Suprapubic skin (tissue), 4 donors: ENCODE data around the gene MXI1. TPM values are rescaled to one million over a fixed set of nuclear protein-coding genes. Genes with fewer than 3 reads are reported as not detected.

Experiments
- DNase-seq, 2 donors: peaks; one replicate each; pipeline ENCODE4 v3.0.0-alpha.2; 2019; ENCODE audit warnings: low spot score in 2 of 2
- H3K27ac ChIP-seq: fragments of 200-600 bp; sonication (generic); one replicate; pipeline ENCODE4 v1.5.1; 2019
- H3K27me3 ChIP-seq: fragments of 200-600 bp; sonication (generic); one replicate; pipeline ENCODE4 v1.5.1; 2019
- H3K36me3 ChIP-seq: fragments of 200-600 bp; sonication (generic); one replicate; pipeline ENCODE4 v1.5.1; 2019
- H3K4me1 ChIP-seq: fragments of 200-600 bp; sonication (generic); one replicate; pipeline ENCODE4 v1.5.1; 2019
- H3K4me3 ChIP-seq: fragments of 200-600 bp; sonication (generic); one replicate; pipeline ENCODE4 v1.5.1; 2019; ENCODE audit warnings: mild to moderate bottlenecking
- H3K9me3 ChIP-seq: fragments of 200-600 bp; sonication (generic); one replicate; pipeline ENCODE4 v1.5.1; 2019
- EP300 ChIP-seq: sonication (generic); formaldehyde crosslinking; IDR thresholded peaks from one replicate; pipeline ENCODE4 v1.6.1; 2017; ENCODE audit warnings: antibody characterized with exemption
- POLR2A ChIP-seq, 2 donors: fragments of 450-650 bp; IDR thresholded peaks; one replicate each; pipeline ENCODE4 v1.6.1; 2017; ENCODE audit warnings: antibody characterized with exemption in 2 of 2, mild to moderate bottlenecking in 2 of 2, moderate library complexity in 2 of 2
- POLR2AphosphoS5 ChIP-seq, 3 donors: sonication (generic); formaldehyde crosslinking; IDR thresholded peaks; one replicate each; pipeline ENCODE4 v1.6.1; 2017; ENCODE audit warnings: antibody characterized with exemption in 3 of 3
- WGBS: methylation state at CpG from one replicate; pipeline ENCODE4 v1.1.5; 2018; 5-methylcytosine and 5-hydroxymethylcytosine counted together
- total RNA-seq, 4 donors: library from RNA; depleted of rRNA; stranded (reverse); fragments of >200 nt; gene quantifications; one replicate each; pipeline ENCODE4 v1.1.0, GENCODE V29; 2016
- TF ChIP-seq, protein P1 (sequence below), 2 donors: fragments of 200-600 bp in 1 of 2; fragments of 450-650 bp in 1 of 2; sonication (generic) in 1 of 2; IDR thresholded peaks; one replicate each; pipeline ENCODE4 v1.5.1; 2016 to 2019; ENCODE audit warnings: antibody characterized with exemption in 2 of 2, mild to moderate bottlenecking in 1 of 2, moderate library complexity in 1 of 2

MXI1 gene
- total RNA-seq, 4 donors from 2014 or later: 64.3 to 77.9 (median 70.9) TPM

DNA sequence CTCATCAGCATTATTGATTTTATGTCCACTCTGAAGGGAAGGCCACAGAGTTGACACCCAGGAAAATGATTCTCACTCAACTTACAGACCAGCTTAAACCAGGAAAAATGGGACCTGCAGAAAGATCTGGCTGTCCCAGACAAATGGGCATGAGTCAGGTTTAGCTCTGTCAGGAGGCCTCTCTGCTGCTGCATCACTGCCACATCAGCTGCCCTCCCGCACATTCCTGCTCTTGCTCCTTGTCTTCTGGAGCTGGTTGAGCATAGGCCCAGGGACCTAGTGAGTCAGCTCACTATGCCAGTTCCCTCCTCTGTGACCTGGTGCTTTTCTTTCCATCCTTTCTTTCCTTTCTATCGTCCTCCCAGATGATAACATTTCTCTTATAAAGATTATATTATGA lies 116.1 kb downstream of the MXI1 start:
- peaks cover 6% of the 10 kb centered on the region for H3K9me3 ChIP-seq
- TF ChIP-seq POLR2AphosphoS5 (IDR thresholded peaks at IDR 0.05): no peak
- TF ChIP-seq, protein P1, sequence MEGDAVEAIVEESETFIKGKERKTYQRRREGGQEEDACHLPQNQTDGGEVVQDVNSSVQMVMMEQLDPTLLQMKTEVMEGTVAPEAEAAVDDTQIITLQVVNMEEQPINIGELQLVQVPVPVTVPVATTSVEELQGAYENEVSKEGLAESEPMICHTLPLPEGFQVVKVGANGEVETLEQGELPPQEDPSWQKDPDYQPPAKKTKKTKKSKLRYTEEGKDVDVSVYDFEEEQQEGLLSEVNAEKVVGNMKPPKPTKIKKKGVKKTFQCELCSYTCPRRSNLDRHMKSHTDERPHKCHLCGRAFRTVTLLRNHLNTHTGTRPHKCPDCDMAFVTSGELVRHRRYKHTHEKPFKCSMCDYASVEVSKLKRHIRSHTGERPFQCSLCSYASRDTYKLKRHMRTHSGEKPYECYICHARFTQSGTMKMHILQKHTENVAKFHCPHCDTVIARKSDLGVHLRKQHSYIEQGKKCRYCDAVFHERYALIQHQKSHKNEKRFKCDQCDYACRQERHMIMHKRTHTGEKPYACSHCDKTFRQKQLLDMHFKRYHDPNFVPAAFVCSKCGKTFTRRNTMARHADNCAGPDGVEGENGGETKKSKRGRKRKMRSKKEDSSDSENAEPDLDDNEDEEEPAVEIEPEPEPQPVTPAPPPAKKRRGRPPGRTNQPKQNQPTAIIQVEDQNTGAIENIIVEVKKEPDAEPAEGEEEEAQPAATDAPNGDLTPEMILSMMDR (IDR thresholded peaks at IDR 0.05): no peak
- TF ChIP-seq POLR2A (IDR thresholded peaks at IDR 0.05): no peak
- TF ChIP-seq EP300: no peak
- no peaks in the 10 kb centered on the region for H3K4me1 ChIP-seq
- no peak overlapping the region for H3K27ac ChIP-seq
- H3K4me3 ChIP-seq: no peak overlapping the region
- WGBS: 86% methylated on average over 2 of the region's 2 CpGs
- DNase-seq: no peak
- H3K27me3 ChIP-seq: no peaks in the 10 kb centered on the region
- H3K36me3 ChIP-seq: no peaks in the 10 kb centered on the region

DNA sequence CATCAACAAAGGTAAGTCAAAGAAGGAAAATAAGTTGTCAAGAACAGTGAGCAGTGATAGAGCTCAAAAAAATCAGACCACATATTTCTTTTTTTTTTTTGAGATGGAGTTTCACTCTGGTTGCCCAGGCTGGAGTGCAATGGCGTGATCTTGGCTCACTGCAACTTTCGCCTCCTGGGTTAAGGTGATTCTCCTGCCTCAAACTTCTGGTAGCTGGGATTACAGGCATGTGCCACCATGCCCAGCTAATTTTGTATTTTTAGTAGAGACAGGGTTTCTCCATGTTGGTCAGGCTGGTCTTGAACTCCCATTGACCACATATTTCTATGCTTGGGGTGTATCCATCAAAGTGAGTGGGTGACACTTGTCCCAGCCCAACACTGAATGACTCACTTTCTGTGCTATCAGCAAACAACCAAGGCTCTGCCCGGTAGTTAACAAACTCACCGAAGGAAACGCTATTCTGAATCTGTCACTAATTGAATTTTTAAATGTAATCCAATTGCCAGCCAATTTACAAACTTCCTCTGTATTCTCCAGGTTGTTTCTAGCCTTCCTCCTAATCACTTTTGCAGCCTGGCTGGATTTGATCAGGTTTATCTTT lies 116.9 kb downstream of the MXI1 start:
- 48% methylated on average over 5 of the region's 5 CpGs for WGBS
- Histone ChIP-seq H3K4me3 (no peak overlapping the region), H3K27ac (no peak overlapping the region), H3K27me3 (no peaks in the 10 kb centered on the region), H3K9me3 (peaks cover 6% of the 10 kb centered on the region), H3K36me3 (no peaks in the 10 kb centered on the region), H3K4me1 (no peaks in the 10 kb centered on the region)
- no peak for DNase-seq
- TF ChIP-seq, protein P1 (IDR thresholded peaks at IDR 0.05): no peak
- TF ChIP-seq POLR2AphosphoS5 (IDR thresholded peaks at IDR 0.05) (no peak), POLR2A (IDR thresholded peaks at IDR 0.05) (no peak), EP300 (no peak)

DNA sequence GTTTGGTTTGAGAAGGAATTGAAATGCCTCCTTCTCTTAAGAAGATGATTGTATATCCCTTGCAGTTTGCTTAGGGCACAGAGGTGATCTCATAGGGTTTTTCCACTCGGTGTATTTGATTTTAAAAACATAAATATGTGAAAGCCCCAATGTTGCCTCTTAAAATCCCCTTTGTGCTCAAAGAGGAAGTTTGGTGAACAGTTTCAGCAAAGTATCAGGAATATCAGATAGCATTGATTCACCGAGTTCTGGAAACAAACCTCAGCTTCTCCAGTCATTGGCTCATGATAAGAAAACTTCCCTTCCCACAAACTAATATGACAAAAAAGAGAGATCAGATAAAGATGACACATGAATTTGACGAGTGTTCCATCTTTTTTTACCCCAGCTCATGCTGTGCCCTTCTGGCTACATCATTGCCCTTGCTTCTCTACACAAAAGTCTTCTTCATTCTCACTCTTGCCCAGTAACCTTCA lies 117.4 kb downstream of the MXI1 start:
- no peaks in the 10 kb centered on the region for H3K4me1 ChIP-seq
- TF ChIP-seq, protein P1 (IDR thresholded peaks at IDR 0.05): no peak
- TF ChIP-seq EP300 (no peak), POLR2A (IDR thresholded peaks at IDR 0.05) (no peak)
- no peak overlapping the region for H3K4me3 ChIP-seq
- no peak for DNase-seq
- H3K36me3 ChIP-seq: no peaks in the 10 kb centered on the region
- H3K27me3 ChIP-seq: no peaks in the 10 kb centered on the region
- no peak overlapping the region for H3K27ac ChIP-seq
- WGBS: 39% methylated on average over 3 of the region's 3 CpGs
- H3K9me3 ChIP-seq: peaks cover 6% of the 10 kb centered on the region

DNA sequence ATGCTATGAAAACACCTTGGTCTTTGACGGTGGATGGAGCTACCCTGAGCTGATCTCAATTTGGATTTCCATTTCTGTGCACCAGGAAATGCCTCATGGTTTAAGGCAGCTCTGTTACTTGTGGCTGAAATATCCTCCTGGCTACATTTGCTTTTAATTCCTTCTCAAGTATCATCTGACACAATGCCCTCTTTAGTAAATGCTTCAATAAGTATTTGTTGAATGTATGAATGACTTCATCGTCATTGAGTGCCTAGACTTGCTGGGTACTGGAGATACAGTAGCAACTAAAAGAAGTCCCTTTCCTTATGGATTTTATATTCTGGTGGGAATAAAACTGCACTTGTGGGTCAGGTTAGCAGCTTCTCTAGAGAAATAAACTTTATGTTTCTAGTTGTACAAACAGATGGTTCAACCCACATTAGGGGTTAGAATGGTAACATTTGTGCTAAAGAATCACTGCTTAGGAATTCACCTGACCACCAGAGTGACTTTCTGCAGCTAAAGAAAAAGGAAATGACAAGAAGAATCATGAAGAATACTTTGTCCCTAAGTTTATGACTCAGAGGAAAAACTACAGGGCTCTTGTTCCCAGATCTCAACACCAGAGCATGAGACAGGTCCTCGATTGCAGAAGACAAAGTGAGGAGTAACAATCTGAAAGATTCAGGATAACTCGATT lies 119.1 kb downstream of the MXI1 start:
- Histone ChIP-seq H3K27ac (no peak overlapping the region), H3K4me3 (no peak overlapping the region), H3K36me3 (no peaks in the 10 kb centered on the region), H3K4me1 (no peaks in the 10 kb centered on the region), H3K27me3 (no peaks in the 10 kb centered on the region), H3K9me3 (peaks cover 13% of the 10 kb centered on the region)
- WGBS: 77% methylated on average over 4 of the region's 4 CpGs
- DNase-seq: no peak
- TF ChIP-seq, protein P1 (IDR thresholded peaks at IDR 0.05): no peak
- TF ChIP-seq EP300 (no peak), POLR2A (IDR thresholded peaks at IDR 0.05) (no peak), POLR2AphosphoS5 (IDR thresholded peaks at IDR 0.05) (no peak)

DNA sequence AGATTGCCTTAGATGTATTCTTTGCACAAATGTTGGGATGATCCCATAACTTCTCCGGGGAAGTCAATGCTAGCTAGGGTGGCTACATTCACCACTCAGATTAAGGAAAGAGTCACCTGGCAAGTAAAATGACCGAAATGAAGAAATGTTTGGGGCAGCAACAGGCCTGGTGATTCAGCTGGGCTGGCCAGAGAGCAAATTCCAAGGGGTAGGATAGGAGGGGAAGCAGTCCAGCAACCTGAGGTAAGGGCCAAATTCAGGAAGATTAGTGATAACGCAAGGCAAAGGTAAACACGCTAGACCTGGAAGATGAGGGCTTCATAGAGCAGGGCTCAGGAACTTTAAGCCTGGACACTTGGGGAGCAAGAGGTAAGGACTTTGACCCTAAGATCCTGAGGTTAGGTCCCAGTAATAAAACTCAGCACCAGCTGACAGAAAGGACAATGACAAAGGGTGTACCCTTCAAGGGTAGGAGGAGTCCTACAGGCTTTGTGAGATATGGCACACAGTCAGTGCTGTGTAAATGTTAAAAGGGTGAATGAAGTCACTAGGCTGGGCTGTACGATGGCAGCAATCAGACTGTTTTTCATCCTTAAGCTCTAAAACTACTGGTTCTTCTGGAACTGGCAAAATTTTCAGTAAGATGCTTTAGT lies 120.0 kb downstream of the MXI1 start:
- Histone ChIP-seq H3K36me3 (no peaks in the 10 kb centered on the region), H3K27me3 (no peaks in the 10 kb centered on the region), H3K4me1 (no peaks in the 10 kb centered on the region), H3K4me3 (no peak overlapping the region), H3K27ac (no peak overlapping the region), H3K9me3 (peaks cover 9% of the 10 kb centered on the region)
- WGBS: 95% methylated on average over 5 of the region's 5 CpGs
- TF ChIP-seq EP300 (no peak), POLR2A (IDR thresholded peaks at IDR 0.05) (no peak), POLR2AphosphoS5 (IDR thresholded peaks at IDR 0.05) (no peak)
- TF ChIP-seq, protein P1 (IDR thresholded peaks at IDR 0.05): no peak
- no peak for DNase-seq
